ENCODE results near the gene CCR4. TPM values are rescaled to one million over a fixed set of nuclear protein-coding genes. Genes with fewer than 3 reads are reported as not detected.
"Not testable (repeated sequence)": the region's sequence is repeated elsewhere in the genome, so short reads cannot be mapped to it uniquely, and the experiment has no call there.

Gene CCR4
- total RNA-seq, 2 donors from 2014 or later = 0.33 to 0.35 TPM

DNA sequence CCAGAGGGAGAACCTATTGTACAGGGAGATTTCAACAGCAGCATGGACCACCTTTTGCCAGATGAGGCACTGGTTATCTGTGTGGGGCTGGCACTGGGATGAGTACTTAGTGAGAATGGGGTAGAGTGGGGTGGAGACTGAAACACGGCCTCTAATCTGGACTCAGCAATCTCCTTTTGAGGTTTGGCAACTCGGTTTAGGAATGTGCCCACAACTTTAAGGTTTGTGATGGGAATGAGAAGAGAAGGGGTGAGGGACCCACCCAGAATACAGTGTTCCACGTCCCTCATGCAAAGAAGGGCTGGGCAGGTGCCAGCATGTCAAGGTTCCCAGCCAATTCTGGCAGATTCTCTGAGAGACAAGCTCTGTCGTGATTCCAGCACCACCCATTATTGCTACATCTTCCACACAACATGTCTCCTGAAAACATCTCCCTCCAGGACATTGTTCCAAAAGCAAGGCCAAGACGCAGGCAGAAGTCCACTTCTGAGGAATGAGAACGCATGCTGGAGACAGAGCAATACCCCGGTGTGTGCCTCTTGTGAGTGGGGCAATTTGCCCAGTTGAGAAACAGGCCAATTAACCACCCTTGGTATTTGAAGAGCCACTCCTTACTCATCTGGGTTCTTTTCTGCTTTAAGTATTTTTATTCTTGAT, 37.5 kb upstream of the CCR4 start:
- H3K9me3 ChIP-seq = no peaks in the 10 kb centered on the region
- TF ChIP-seq CTCF (IDR thresholded peaks at IDR 0.05) = no peak
- H3K27me3 ChIP-seq = no peaks in the 10 kb centered on the region
- H3K27ac ChIP-seq = peak overlapping the region in 1 of 2 donors; percentile 32
- DNase-seq (ENCODE audit: low spot score) = peak; percentile 80
- no peaks in the 10 kb centered on the region for H3K4me1 ChIP-seq
- H3K36me3 ChIP-seq = no peaks in the 10 kb centered on the region
- no peak overlapping the region for H3K4me3 ChIP-seq

- no peak overlapping the region for H3K4me3 ChIP-seq
- no peak overlapping the region for H3K27ac ChIP-seq
- H3K36me3 ChIP-seq = no peaks in the 10 kb centered on the region
- H3K4me1 ChIP-seq = no peaks in the 10 kb centered on the region
- no peak for TF ChIP-seq CTCF (IDR thresholded peaks at IDR 0.05)
- DNase-seq (ENCODE audit: low spot score) = no peak
- H3K9me3 ChIP-seq = no peaks in the 10 kb centered on the region
- H3K27me3 ChIP-seq = no peaks in the 10 kb centered on the region
Observed at GRCh38 chr3:32919920-32920319, 31.5 kb upstream of the CCR4 start.

- Histone ChIP-seq H3K4me1 (no peaks in the 10 kb centered on the region), H3K9me3 (no peaks in the 10 kb centered on the region), H3K4me3 (no peak overlapping the region), H3K27me3 (no peaks in the 10 kb centered on the region), H3K27ac (no peak overlapping the region), H3K36me3 (no peaks in the 10 kb centered on the region)
- no peak for TF ChIP-seq CTCF (IDR thresholded peaks at IDR 0.05)
- DNase-seq (ENCODE audit: low spot score) = no peak
Observed at GRCh38 chr3:32922078-32922477, 29.4 kb upstream of the CCR4 start.

GRCh38 chr3:32930161-32930560, 21.3 kb upstream of the CCR4 start:
- H3K36me3 ChIP-seq = no peaks in the 10 kb centered on the region
- TF ChIP-seq CTCF (IDR thresholded peaks at IDR 0.05) = no peak
- H3K4me1 ChIP-seq = no peaks in the 10 kb centered on the region
- no peak overlapping the region for H3K4me3 ChIP-seq
- no peak overlapping the region for H3K27ac ChIP-seq
- no peaks in the 10 kb centered on the region for H3K27me3 ChIP-seq
- DNase-seq (ENCODE audit: low spot score) = no peak
- no peaks in the 10 kb centered on the region for H3K9me3 ChIP-seq

- H3K27me3 ChIP-seq; H3K9me3 ChIP-seq; H3K4me1 ChIP-seq; H3K36me3 ChIP-seq; DNase-seq (ENCODE audit: low spot score); H3K4me3 ChIP-seq; H3K27ac ChIP-seq: not testable (repeated sequence)
Observed at GRCh38 chr3:32931273-32931672, 20.2 kb upstream of the CCR4 start.

GRCh38 chr3:32934150-32934742, 17.2 kb upstream of the CCR4 start:
- H3K4me1 ChIP-seq = no peaks in the 10 kb centered on the region
- no peak overlapping the region for H3K27ac ChIP-seq
- no peaks in the 10 kb centered on the region for H3K36me3 ChIP-seq
- no peaks in the 10 kb centered on the region for H3K27me3 ChIP-seq
- no peaks in the 10 kb centered on the region for H3K9me3 ChIP-seq
- no peak for DNase-seq (ENCODE audit: low spot score)
- TF ChIP-seq CTCF (IDR thresholded peaks at IDR 0.05) = peak; percentile 35 to 72
- H3K4me3 ChIP-seq = no peak overlapping the region

Measured in right atrium auricular region (tissue), 2 donors.